Thyroid gland (tissue), 4 donors: Measurements from ENCODE around the gene NUTM2A. TPM values are rescaled to one million over a fixed set of nuclear protein-coding genes. Genes with fewer than 3 reads are reported as not detected.

Experiments used
- total RNA-seq, 4 donors: library from RNA; depleted of rRNA; stranded (reverse); fragments of >200 nt; gene quantifications; one replicate each; pipeline ENCODE4 v1.2.3, GENCODE V29; 2016

Gene NUTM2A
- total RNA-seq, 4 donors from 2014 or later, result 0.81 to 5.5 (median 3.4) TPM

Other genes with a start within 250 kb of the NUTM2A start
- not detected for gene FAM25A, start 205.2 kb upstream of the NUTM2A start, total RNA-seq
- gene GLUD1, start 130.6 kb upstream of the NUTM2A start, total RNA-seq, result 100 to 1,000 TPM; 154 to 199 (median 157) TPM
- 10 to 100 TPM; 60.8 to 71.9 (median 63.6) TPM for gene SHLD2, start 130.2 kb upstream of the NUTM2A start, total RNA-seq
- gene NUTM2D, start 132.3 kb downstream of the NUTM2A start, total RNA-seq, result 1 to 10 TPM; 1.8 to 7.0 (median 4.6) TPM